Glomerular visceral epithelial cell (primary cell): ENCODE measurements around the gene JAK1.
A peak's percentile ranks its signal among the peaks of the same experiment; 100 is the strongest.
"Not testable (repeated sequence)": the region's sequence is repeated elsewhere in the genome, so short reads cannot be mapped to it uniquely, and the experiment has no call there.

Experiments used
- DNase-seq: peaks from one replicate; pipeline ENCODE4 v3.0.0-alpha.2; 2016; ENCODE audit errors: extremely low spot score

Gene JAK1

DNA sequence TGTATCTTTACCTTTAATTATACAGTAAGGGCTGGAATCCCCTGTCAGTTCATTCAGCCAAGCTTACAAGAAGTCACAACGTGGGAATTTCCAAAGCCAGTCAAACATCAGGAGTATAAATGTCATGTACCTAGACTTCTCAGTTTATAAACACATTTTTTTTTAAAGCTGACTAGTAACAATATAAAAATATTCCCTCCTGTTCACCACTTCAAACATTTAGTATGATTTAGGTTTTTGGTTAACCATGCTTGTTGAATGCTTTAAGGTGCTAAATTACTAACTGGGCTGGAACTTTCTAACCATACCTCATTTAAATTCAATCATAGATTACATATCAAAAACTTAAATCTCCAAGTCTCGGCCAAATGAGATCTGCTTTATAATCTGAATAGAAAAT, 44.0 kb downstream of the JAK1 start:
- DNase-seq, result no peak

DNA sequence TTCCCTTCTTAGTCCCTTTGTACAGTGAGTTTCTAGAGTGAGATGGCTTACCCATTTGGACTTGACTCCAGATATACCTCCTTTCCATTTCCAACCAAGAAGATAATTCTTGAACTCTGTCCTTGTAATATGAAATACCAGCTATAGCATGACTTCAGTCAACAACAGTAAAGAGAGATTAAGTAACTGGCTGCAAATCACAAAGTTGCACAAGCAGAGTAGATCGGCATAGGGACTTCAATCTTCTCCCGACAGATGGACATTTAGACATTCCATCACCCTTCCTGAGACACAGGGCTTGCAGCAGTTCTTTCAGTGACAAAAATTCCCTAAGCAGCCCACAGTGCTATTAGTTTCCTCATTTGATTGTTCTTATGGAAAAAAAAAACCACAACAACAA, 44.6 kb downstream of the JAK1 start:
- no peak for DNase-seq

GRCh38 chr1:64920941-64921589, 45.3 kb downstream of the JAK1 start:
- DNase-seq, result peak; percentile 25

- not testable (repeated sequence) for DNase-seq
Measured at GRCh38 chr1:64919120-64919519, 47.2 kb downstream of the JAK1 start.

DNA sequence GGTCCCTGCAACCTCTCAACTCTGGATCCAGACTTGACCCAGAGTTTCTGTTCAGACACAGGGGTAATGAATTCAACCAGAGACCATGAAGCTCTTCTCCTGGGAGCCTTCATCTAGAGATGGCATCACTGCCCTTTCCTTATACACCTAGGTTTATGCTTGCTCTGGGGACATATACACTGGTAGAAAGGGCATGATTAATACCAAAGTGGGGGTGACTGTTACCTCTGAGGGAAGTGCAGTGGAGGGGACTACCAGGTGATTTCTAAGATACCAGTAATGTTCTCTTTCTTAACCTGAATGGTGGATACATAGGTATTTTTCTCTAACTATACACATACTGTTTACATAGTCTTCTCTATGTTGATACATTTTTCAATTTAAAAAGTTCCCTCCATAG, 48.4 kb downstream of the JAK1 start:
- no peak for DNase-seq

- peak; percentile 98 for DNase-seq
Measured at GRCh38 chr1:64917328-64917861, 49.0 kb downstream of the JAK1 start.

GRCh38 chr1:64915381-64916274, 50.7 kb downstream of the JAK1 start:
- peak; percentile 77 for DNase-seq

DNA sequence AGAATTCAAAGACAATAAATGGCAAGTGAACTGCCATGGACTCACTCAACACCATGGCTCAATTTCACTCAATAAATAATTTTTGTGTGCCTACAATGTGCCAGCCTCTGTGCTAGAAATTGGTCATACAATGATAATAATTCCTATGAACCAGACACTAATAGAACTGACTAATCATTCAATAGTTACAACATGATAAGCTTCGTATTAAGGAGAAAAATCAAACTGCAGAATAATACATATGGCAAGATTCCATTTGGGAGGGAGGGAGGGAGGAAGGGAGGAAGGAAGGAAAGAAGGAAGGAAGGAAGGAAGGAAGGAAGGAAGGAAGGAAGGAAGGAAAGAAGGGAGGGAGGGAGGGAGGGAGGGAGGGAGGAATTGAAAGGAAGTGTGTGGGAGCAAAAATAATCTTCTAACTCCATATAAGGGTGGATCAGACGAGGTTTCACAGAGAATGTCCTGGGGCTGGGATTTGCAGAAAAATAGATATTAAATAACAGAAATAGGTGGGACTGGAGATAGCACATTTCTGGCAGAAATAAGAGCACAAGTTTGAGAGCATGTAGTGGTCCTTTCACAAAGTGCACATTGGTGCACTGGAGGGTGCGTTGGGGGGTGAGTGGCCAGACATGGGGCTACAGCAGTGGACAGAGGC, 52.9 kb downstream of the JAK1 start:
- DNase-seq, result no peak

- no peak for DNase-seq
Measured at GRCh38 chr1:64912191-64912590, 54.2 kb downstream of the JAK1 start.

DNA sequence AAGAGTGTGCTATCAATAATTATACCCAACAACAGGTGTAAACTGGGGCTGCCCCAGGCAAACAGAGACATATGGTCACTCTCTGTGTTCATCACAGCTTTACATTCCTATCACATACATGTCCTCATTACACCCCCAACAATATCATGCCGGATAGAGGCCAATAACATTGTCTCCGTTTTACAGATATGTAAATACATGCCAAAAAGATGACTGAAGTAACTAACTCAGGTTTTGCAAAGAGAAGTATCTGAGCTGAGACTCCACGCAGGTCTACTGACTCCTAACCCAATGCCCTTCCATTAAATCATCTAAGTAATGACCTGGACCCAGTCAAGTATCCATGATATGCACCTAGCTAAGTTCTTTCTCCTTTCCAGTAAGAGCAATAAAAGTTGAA, 55.0 kb downstream of the JAK1 start:
- no peak for DNase-seq

GRCh38 chr1:64909031-64909430, 57.3 kb downstream of the JAK1 start:
- DNase-seq, result no peak

DNA sequence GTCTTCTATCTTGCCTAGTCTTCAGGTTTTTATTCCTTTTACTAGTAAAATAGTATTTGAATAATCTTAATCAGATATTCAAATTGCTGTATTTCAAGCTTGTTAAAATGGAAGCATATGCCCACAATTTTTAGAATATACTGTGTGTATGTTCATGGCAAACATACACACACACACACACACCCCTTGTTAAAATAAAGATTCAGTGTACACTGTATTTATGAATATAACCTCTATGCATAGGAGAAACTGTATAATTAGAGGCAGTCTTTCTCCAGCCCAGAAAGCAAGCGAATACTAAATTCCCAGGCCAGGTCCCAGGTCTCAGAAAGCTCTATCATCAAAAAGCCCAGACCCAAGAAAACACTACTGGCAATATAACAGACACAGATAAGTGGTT, 57.8 kb downstream of the JAK1 start:
- DNase-seq, result no peak

- no peak for DNase-seq
Measured at GRCh38 chr1:64906447-64906846, 59.9 kb downstream of the JAK1 start.

DNA sequence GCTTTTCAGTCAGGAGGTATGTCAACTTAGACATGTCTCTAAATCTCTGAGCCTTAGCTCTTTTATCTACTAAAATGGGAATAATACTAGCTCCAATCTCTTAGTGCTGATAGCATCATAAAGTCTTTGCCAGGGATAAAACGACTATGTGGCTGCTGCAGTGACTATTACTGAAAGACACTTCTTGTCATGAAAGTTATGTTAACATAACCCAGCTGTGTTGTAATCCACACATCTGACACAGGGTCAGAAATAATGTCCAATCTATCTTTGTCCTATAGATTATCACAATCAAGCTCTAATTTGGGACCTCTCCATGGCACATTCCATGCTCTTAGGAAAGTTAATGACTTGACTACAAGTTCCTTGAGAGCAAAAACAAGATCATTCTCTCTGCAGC, 62.8 kb downstream of the JAK1 start:
- DNase-seq, result no peak

DNA sequence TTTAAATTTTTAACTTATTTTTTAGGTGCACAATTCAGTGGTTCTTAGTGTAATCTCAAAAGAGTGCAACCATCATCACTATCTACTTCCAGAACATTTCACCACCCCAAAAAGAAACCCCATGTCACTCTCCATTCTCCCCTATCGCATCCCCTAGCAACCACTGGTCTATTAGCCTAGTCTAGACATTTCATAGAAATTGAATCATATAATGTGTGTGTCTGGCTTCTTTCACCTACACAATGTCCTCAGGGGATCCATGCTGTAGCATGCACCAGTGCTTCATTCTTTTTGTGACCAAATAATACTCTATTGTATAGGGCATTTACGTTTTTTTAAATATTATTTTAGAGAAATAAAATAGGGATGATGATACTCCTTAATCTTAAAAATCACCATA, 64.7 kb downstream of the JAK1 start:
- no peak for DNase-seq

DNA sequence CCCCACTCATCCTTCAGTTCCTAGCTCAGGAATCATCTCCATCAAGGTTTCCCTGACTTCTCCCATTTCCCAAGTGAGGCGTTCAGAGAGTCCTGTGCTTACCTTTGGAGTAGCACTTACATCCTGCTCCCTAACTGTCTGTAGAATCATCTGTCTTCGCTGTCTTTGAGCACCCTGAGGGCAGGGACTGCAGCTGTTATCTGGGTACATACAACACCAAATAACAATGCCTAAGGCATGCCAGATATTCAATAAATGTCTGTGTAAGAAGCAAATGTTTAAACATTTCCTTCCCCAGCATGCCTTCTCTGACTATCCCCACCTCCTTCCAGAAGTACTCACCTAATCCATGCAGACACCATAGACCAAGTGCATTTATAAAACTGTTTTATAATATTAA, 65.4 kb downstream of the JAK1 start:
- no peak for DNase-seq

- DNase-seq, result peak; percentile 97
Measured at GRCh38 chr1:64898107-64898861, 68.1 kb downstream of the JAK1 start.

- DNase-seq, result peak; percentile 45
Measured at GRCh38 chr1:64896551-64896950, 69.8 kb downstream of the JAK1 start.

DNA sequence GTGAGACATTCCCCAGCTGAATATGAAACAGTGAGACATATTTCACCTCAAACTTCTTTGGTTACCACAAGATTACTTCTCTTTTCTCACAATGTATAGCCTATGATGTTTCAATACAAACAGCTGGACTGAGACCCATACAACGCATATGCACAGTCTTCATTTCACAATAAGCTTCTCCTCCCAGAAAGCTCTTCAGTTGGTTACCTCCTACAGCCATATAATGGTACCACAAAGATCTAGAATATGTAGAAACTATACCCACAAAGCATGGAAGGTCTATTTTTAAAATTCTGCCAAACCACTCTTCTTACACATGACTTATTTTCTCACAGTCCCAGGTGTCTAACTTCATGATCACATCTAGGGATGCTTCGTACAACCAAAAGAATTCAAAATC, 70.8 kb downstream of the JAK1 start:
- peak; percentile 83 for DNase-seq

- peak; percentile 68 for DNase-seq
Measured at GRCh38 chr1:64894438-64895196, 71.7 kb downstream of the JAK1 start.

DNA sequence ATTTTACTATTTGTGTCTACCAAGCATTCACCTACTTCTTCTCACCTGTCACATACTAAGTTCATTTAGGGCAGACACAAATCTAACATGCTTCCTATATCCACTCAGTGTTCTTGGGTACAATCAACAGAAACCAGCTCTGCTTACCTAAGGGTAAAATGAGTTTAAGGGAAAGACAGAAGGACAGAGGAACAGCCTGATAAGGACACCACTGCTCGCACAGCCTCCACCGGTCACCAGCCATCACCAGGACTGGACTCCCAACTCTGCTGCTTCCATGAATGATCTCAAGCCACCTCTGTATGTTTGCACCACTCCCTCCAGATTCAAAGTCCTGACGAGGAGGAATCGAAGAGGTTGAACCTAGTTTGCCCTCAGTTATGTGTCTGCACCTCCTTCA, 72.4 kb downstream of the JAK1 start:
- no peak for DNase-seq
